A549 (cell line): ENCODE measurements around the gene PDE3A. TPM values are rescaled to one million over a fixed set of nuclear protein-coding genes. Genes with fewer than 3 reads are reported as not detected.

Experiments used
- ATAC-seq, 2 experiments: fragments of 200-7000 bp in 1 of 2; fragments of >200 bp in 1 of 2; cut with Nextera tagmentation in 1 of 2; cut with Tn5 transposase in 1 of 2; 3 replicates each; pipeline versions ENCODE4 v1.8.0 to v1.9.1; 2018 to 2020; ENCODE audit warnings: mild to moderate bottlenecking in 1 of 2, moderate library complexity in 1 of 2
- CTCF ChIA-PET: fragments of 300-600 bp; sonication (Branson Sonifier 250); formaldehyde crosslinking; extraction: SDS; loops from one replicate; lab custom pipeline; 2021; ENCODE audit warnings: antibody characterized with exemption, inconsistent platforms; lab: Yijun Ruan, JAX
- POLR2A ChIA-PET: fragments of 350-600 bp; formaldehyde crosslinking; extraction: SDS; loops from one replicate; lab custom pipeline; 2021; ENCODE audit warnings: antibody characterized with exemption, inconsistent platforms; lab: Yijun Ruan, JAX
- DNase-seq, 2 experiments: peaks; one replicate each; pipeline versions ENCODE4 v3.0.0 to v3.0.0-alpha.2; 2011 to 2016; ENCODE audit warnings: low read depth in 1 of 2, low spot score in 1 of 2
- FAIRE-seq: peaks from 2 replicates; lab custom pipeline; 2011; peaks lifted over from hg19 to GRCh38; lab: Jason Lieb, UNC
- H3K27ac ChIP-seq, 2 experiments: fragments of >200 bp; sonication (Bioruptor Twin); formaldehyde crosslinking; 3 replicates each; pipeline ENCODE4 v1.5.1; 2016 to 2017
- H3K4me1 ChIP-seq: fragments of >200 bp; sonication (Bioruptor Twin); formaldehyde crosslinking; 3 replicates; pipeline ENCODE4 v1.6.1; 2016
- H3K4me2 ChIP-seq: fragments of >200 bp; sonication (Bioruptor Twin); formaldehyde crosslinking; 3 replicates; pipeline ENCODE4 v1.6.1; 2016
- H3K4me3 ChIP-seq: fragments of >200 bp; sonication (Bioruptor Twin); formaldehyde crosslinking; 3 replicates; pipeline ENCODE4 v1.5.1; 2016
- H3K9me3 ChIP-seq: fragments of >200 bp; sonication (Bioruptor Twin); formaldehyde crosslinking; 3 replicates; pipeline ENCODE4 v1.6.1; 2016
- BHLHE40 ChIP-seq: IDR thresholded peaks from 2 replicates; pipeline ENCODE4 v1.6.1; 2012; ENCODE audit warnings: low read depth, low read length, inconsistent platforms
- CTCF ChIP-seq: fragments of >200 bp; sonication (Bioruptor Twin); formaldehyde crosslinking; IDR thresholded peaks from 3 replicates; pipeline ENCODE4 v1.5.1; 2016
- E2F6 ChIP-seq: IDR thresholded peaks from 2 replicates; pipeline ENCODE4 v1.6.1; 2012; ENCODE audit warnings: low read depth, borderline replicate concordance
- EHMT2 ChIP-seq: fragments of 200-600 bp; sonication (generic); IDR thresholded peaks from 2 replicates; pipeline ENCODE4 v1.6.1; 2016; ENCODE audit warnings: antibody characterized with exemption, low read depth, mild to moderate bottlenecking, moderate library complexity
- EP300 ChIP-seq, 2 experiments: fragments of >200 bp; sonication (Bioruptor Twin); formaldehyde crosslinking; IDR thresholded peaks; 2 replicates in 1 of 2; 3 replicates in 1 of 2; pipeline ENCODE4 v1.6.1; 2016 to 2017
- FOSB ChIP-seq: fragments of 250-450 bp; sonication (Bioruptor Pico); IDR thresholded peaks from 2 replicates; pipeline ENCODE4 v1.5.0; 2020; ENCODE audit warnings: mild to moderate bottlenecking, moderate library complexity
- FOSL2 ChIP-seq, 2 experiments: fragments of 450-650 bp in 1 of 2; fragments of >200 bp in 1 of 2; sonication (Bioruptor Twin) in 1 of 2; formaldehyde crosslinking; IDR thresholded peaks; 2 replicates each; pipeline versions ENCODE4 v1.5.0 to v1.6.1; 2016 to 2020; ENCODE audit warnings: mild to moderate bottlenecking in 1 of 2, moderate library complexity in 1 of 2
- JUNB ChIP-seq: fragments of >200 bp; sonication (Bioruptor Twin); formaldehyde crosslinking; IDR thresholded peaks from 2 replicates; pipeline ENCODE4 v1.6.1; 2016
- MAFK ChIP-seq: fragments of 450-650 bp; IDR thresholded peaks from 2 replicates; pipeline ENCODE4 v1.6.1; 2014; ENCODE audit not compliant: partially characterized antibody
- MAZ ChIP-seq: fragments of 150-350 bp; IDR thresholded peaks from 2 replicates; pipeline ENCODE4 v1.6.1; 2014; ENCODE audit warnings: antibody characterized with exemption, low read depth, low read length, borderline replicate concordance
- MYC ChIP-seq: IDR thresholded peaks from 2 replicates; pipeline ENCODE4 v1.6.1; 2012; ENCODE audit warnings: mild to moderate bottlenecking, inconsistent platforms, low read length, improper control_type of control experiment, borderline replicate concordance
- NPAS2 ChIP-seq: fragments of 250-450 bp; sonication (Bioruptor Pico); IDR thresholded peaks from 2 replicates; pipeline ENCODE4 v1.8.0; 2022; ENCODE audit warnings: mild to moderate bottlenecking, moderate library complexity, borderline replicate concordance
- NR3C1 ChIP-seq: fragments of >200 bp; sonication (Bioruptor Twin); formaldehyde crosslinking; IDR thresholded peaks from 3 replicates; pipeline ENCODE4 v1.6.1; 2017
- POLR2A ChIP-seq: IDR thresholded peaks from 2 replicates; pipeline ENCODE4 v1.6.1; 2012; ENCODE audit warnings: mild to moderate bottlenecking, low read length
- RFX5 ChIP-seq: fragments of 450-650 bp; IDR thresholded peaks from 2 replicates; pipeline ENCODE4 v1.7.1; 2014; ENCODE audit warnings: antibody characterized with exemption, mild to moderate bottlenecking, moderate library complexity
- SREBF2 ChIP-seq: fragments of 450-650 bp; IDR thresholded peaks from 2 replicates; pipeline ENCODE4 v1.6.1; 2014; ENCODE audit warnings: mild to moderate bottlenecking, moderate library complexity
- TP53 ChIP-seq: fragments of 250-450 bp; sonication (Bioruptor Pico); IDR thresholded peaks from 2 replicates; pipeline ENCODE4 v1.5.0; 2021; ENCODE audit warnings: mild to moderate bottlenecking, moderate library complexity
- ZNF302 ChIP-seq: fragments of 250-450 bp; sonication (Bioruptor Pico); IDR thresholded peaks from 2 replicates; pipeline ENCODE4 v1.9.0; 2021; ENCODE audit warnings: inconsistent platforms, mild to moderate bottlenecking, moderate library complexity
- WGBS: methylation state at CpG from one replicate; pipeline ENCODE4 v1.1.6; 2017; ENCODE audit errors: missing lambda C conversion rate; 5-methylcytosine and 5-hydroxymethylcytosine counted together
- polyA plus RNA-seq, 4 experiments: library from polyadenylated mRNA; depleted of rRNA in 3 of 4; stranded (reverse); fragments of >200 nt; fragmentation: RNase III in 1 of 4; extraction: RNeasy Plus Mini Kit Qiagen cat#74134 plus additional on column Dnase treatment in 1 of 4; gene quantifications; 2 replicates in 3 of 4; 3 replicates in 1 of 4; pipeline ENCODE4 v1.2.3, GENCODE V29; 2011 to 2017
- TF ChIP-seq, protein P1 (sequence below): IDR thresholded peaks from 2 replicates; pipeline ENCODE4 v1.6.1; 2012
- TF ChIP-seq, protein P2 (sequence below): fragments of 250-450 bp; sonication (Bioruptor Pico); IDR thresholded peaks from 2 replicates; pipeline ENCODE4 v1.5.0; 2021; ENCODE audit warnings: mild to moderate bottlenecking, moderate library complexity, borderline replicate concordance

Gene PDE3A
- polyA plus RNA-seq, 2 of the 4 experiments (the other 2 are of a cell fraction), result 7.6 to 12.7 TPM

- ATAC-seq, result no peak
- 0 out of 3 replicates have a peak, but pooled peaks cover 5% of the 10 kb centered on the region for H3K4me1 ChIP-seq
- H3K9me3 ChIP-seq, result no peaks in the 10 kb centered on the region
- FAIRE-seq, result no peak
- DNase-seq, result no peak
- ChIA-PET POLR2A (no interaction called here), CTCF (interaction anchor here (1.1 kb wide), 1 partner anchor 366 kb away, joined by 3 read pairs; no protein-coding TSS in a partner anchor)
- no peak overlapping the region for H3K4me3 ChIP-seq
- TF ChIP-seq, protein P1, sequence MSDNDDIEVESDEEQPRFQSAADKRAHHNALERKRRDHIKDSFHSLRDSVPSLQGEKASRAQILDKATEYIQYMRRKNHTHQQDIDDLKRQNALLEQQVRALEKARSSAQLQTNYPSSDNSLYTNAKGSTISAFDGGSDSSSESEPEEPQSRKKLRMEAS, result no peak
- no peak for TF ChIP-seq FOSB (CRISPR knock-in tag)
- no peak for TF ChIP-seq ZNF302 (CRISPR knock-in tag)
- no peak for TF ChIP-seq JUNB
- no peak for TF ChIP-seq TP53 (CRISPR knock-in tag)
- no peak for TF ChIP-seq NPAS2
- TF ChIP-seq, all 56 proteins: peak for 0
- peak overlapping the region; percentile 42; the same call in 2 of the 3 replicates for H3K4me2 ChIP-seq
- H3K27ac ChIP-seq, result no peak overlapping the region
These were observed 18.3 kb upstream of the PDE3A start for GRCh38 chr12:20350026-20350425.

- Histone ChIP-seq H3K9me3 (no peaks in the 10 kb centered on the region), H3K4me2 (peak overlapping the region; percentile 42; the same call in 2 of the 3 replicates), H3K27ac (no peak overlapping the region), H3K4me3 (no peak overlapping the region), H3K4me1 (0 out of 3 replicates have a peak, but pooled peaks cover 5% of the 10 kb centered on the region)
- TF ChIP-seq FOSL2 (IDR thresholded peaks at IDR 0.05), result 0 out of 2 replicates have a peak, but pooled peaks have one; percentile 24
- peak; percentile 22; the same call in 1 of the 2 replicates for TF ChIP-seq FOSL2 (CRISPR knock-in tag; IDR thresholded peaks at IDR 0.05)
- no peak for TF ChIP-seq EP300 (IDR thresholded peaks at IDR 0.05)
- FAIRE-seq (no peak), ATAC-seq (no peak), DNase-seq (peak in 1 of 2 experiments; percentile 18)
- WGBS, result 46% methylated on average over 5 of the region's 5 CpGs
- ChIA-PET POLR2A (no interaction called here), CTCF (no interaction called here)
These were observed 17.8 kb upstream of the PDE3A start for GRCh38 chr12:20350495-20350894.

- 89% methylated on average over 4 of the region's 4 CpGs for WGBS
- POLR2A ChIA-PET, result no interaction called here
These were observed 16.9 kb upstream of the PDE3A start for GRCh38 chr12:20351406-20351805.

More at GRCh38 chr12:20351406-20351805, 16.9 kb upstream of the PDE3A start:
- no peak for TF ChIP-seq POLR2A
- no peak for TF ChIP-seq CTCF
- TF ChIP-seq NR3C1, result no peak
- no peak for TF ChIP-seq EHMT2
- TF ChIP-seq SREBF2, result no peak
- TF ChIP-seq RFX5, result no peak
- TF ChIP-seq E2F6, result no peak
- TF ChIP-seq, protein P1, result no peak
- no peak for TF ChIP-seq MAFK
- no peak for TF ChIP-seq MYC
- TF ChIP-seq BHLHE40, result no peak
- TF ChIP-seq, protein P2, sequence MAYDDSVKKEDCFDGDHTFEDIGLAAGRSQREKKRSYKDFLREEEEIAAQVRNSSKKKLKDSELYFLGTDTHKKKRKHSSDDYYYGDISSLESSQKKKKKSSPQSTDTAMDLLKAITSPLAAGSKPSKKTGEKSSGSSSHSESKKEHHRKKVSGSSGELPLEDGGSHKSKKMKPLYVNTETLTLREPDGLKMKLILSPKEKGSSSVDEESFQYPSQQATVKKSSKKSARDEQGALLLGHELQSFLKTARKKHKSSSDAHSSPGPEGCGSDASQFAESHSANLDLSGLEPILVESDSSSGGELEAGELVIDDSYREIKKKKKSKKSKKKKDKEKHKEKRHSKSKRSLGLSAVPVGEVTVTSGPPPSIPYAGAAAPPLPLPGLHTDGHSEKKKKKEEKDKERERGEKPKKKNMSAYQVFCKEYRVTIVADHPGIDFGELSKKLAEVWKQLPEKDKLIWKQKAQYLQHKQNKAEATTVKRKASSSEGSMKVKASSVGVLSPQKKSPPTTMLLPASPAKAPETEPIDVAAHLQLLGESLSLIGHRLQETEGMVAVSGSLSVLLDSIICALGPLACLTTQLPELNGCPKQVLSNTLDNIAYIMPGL (CRISPR knock-in tag), result no peak
- TF ChIP-seq JUNB, result no peak
- TF ChIP-seq MAZ, result no peak
- no peak for TF ChIP-seq EP300 (IDR thresholded peaks at IDR 0.05)
- CTCF ChIA-PET, result no interaction called here
- FAIRE-seq, result no peak
- H3K4me2 ChIP-seq, result no peak overlapping the region
- H3K4me3 ChIP-seq, result no peak overlapping the region
- 0 out of 3 replicates have a peak, but pooled peaks cover 5% of the 10 kb centered on the region for H3K4me1 ChIP-seq
- ATAC-seq, result no peak
- DNase-seq, result no peak
- H3K27ac ChIP-seq, result no peak overlapping the region
- no peaks in the 10 kb centered on the region for H3K9me3 ChIP-seq
